IMR-90 (cell line): ENCODE results near the gene ARPC5L.

Source experiments
- MAZ ChIP-seq: IDR thresholded peaks from 2 replicates; pipeline ENCODE4 v1.6.1; 2012; ENCODE audit warnings: low read depth, mild to moderate bottlenecking, low read length, improper control_type of control experiment, moderate library complexity, borderline replicate concordance
- NFE2L2 ChIP-seq: fragments of 150-350 bp; IDR thresholded peaks from 2 replicates; pipeline ENCODE4 v1.6.1; 2016; ENCODE audit warnings: low read depth, mild to moderate bottlenecking, low read length
- TF ChIP-seq, protein P1 (sequence below): conservative IDR thresholded peaks from 2 replicates; pipeline ENCODE4 v1.5.1; 2012; ENCODE audit warnings: mild to moderate bottlenecking, low read depth, low read length, improper control_type of control experiment

GRCh38 chr9:124873664-124874063, 11.7 kb downstream of the ARPC5L start:
- TF ChIP-seq MAZ = no peak
- no peak for TF ChIP-seq NFE2L2
- TF ChIP-seq, protein P1, sequence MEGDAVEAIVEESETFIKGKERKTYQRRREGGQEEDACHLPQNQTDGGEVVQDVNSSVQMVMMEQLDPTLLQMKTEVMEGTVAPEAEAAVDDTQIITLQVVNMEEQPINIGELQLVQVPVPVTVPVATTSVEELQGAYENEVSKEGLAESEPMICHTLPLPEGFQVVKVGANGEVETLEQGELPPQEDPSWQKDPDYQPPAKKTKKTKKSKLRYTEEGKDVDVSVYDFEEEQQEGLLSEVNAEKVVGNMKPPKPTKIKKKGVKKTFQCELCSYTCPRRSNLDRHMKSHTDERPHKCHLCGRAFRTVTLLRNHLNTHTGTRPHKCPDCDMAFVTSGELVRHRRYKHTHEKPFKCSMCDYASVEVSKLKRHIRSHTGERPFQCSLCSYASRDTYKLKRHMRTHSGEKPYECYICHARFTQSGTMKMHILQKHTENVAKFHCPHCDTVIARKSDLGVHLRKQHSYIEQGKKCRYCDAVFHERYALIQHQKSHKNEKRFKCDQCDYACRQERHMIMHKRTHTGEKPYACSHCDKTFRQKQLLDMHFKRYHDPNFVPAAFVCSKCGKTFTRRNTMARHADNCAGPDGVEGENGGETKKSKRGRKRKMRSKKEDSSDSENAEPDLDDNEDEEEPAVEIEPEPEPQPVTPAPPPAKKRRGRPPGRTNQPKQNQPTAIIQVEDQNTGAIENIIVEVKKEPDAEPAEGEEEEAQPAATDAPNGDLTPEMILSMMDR = no peak
